GM21447 (cell line): ENCODE results near the gene DARS2.
"Not testable (repeated sequence)": the region's sequence is repeated elsewhere in the genome, so short reads cannot be mapped to it uniquely, and the experiment has no call there.

ENCODE experiments used
- ATAC-seq: cut with Tn5 transposase; IDR thresholded peaks from one replicate; pipeline ENCODE4 v1.9.1; 2021; ENCODE audit not compliant: unreplicated experiment

The DARS2 gene

GRCh38 chr1:173862146-173862768, 37.8 kb downstream of the DARS2 start:
- ATAC-seq, result not testable (repeated sequence)

- ATAC-seq, result no peak
Measured at GRCh38 chr1:173862769-173863223, 38.3 kb downstream of the DARS2 start.

- no peak for ATAC-seq
Measured at GRCh38 chr1:173863224-173864161, 39.0 kb downstream of the DARS2 start.

GRCh38 chr1:173864179-173864867, 39.9 kb downstream of the DARS2 start:
- ATAC-seq, result no peak

GRCh38 chr1:173865468-173866164, 41.1 kb downstream of the DARS2 start:
- no peak for ATAC-seq

- ATAC-seq, result no peak
Measured at GRCh38 chr1:173866413-173867115, 42.1 kb downstream of the DARS2 start.

- no peak for ATAC-seq
Measured at GRCh38 chr1:173867141-173867752, 42.8 kb downstream of the DARS2 start.

GRCh38 chr1:173867753-173868265, 43.3 kb downstream of the DARS2 start, which contains the start of gene GAS5:
TSS of gene GAS5 (minus strand) at chr1:173867989.
- ATAC-seq, result peak; percentile 70

- ATAC-seq, result peak; percentile 62
Measured at GRCh38 chr1:173868266-173869020, 44.0 kb downstream of the DARS2 start, which contains the start of gene ZBTB37. TSS of gene ZBTB37 (plus strand) at chr1:173868380. CDS start at chr1:173870226, 1,846 bp downstream.

- ATAC-seq, result no peak
Measured at GRCh38 chr1:173869021-173869359, 44.5 kb downstream of the DARS2 start.

- no peak for ATAC-seq
Measured at GRCh38 chr1:173870252-173871075, 46.0 kb downstream of the DARS2 start.

- ATAC-seq, result no peak
Measured at GRCh38 chr1:173871091-173871490, 46.6 kb downstream of the DARS2 start.

- no peak for ATAC-seq
Measured at GRCh38 chr1:173871500-173871899, 47.0 kb downstream of the DARS2 start.

- no peak for ATAC-seq
Measured at GRCh38 chr1:173876732-173877131, 52.3 kb downstream of the DARS2 start.

- no peak for ATAC-seq
Measured at GRCh38 chr1:173878251-173878650, 53.8 kb downstream of the DARS2 start.

- not testable (repeated sequence) for ATAC-seq
Measured at GRCh38 chr1:173881117-173881516, 56.6 kb downstream of the DARS2 start.

- ATAC-seq, result no peak
Measured at GRCh38 chr1:173884701-173885100, 60.2 kb downstream of the DARS2 start.
